CD4-positive, alpha-beta T cell treated with Interleukin-6 at 100 ng/mL for 8 hours (primary cell): ENCODE data around the gene WNT5A.

Experiments
- DNase-seq: peaks from one replicate; pipeline ENCODE4 v3.0.0-alpha.2; 2020; ENCODE audit warnings: mixed read lengths, low spot score

Gene WNT5A

GRCh38 chr3:55446850-55447249 is 40.3 kb downstream of the WNT5A start:
- no peak for DNase-seq

- no peak for DNase-seq
Observed at GRCh38 chr3:55445551-55445950, 41.6 kb downstream of the WNT5A start.

- no peak for DNase-seq
Observed at GRCh38 chr3:55443346-55443745, 43.8 kb downstream of the WNT5A start.

- no peak for DNase-seq
Observed at GRCh38 chr3:55442861-55443260, 44.2 kb downstream of the WNT5A start.

GRCh38 chr3:55441499-55441898 is 45.6 kb downstream of the WNT5A start:
- no peak for DNase-seq

- DNase-seq: no peak
Observed at GRCh38 chr3:55440104-55440708, 46.9 kb downstream of the WNT5A start.

- no peak for DNase-seq
Observed at GRCh38 chr3:55439657-55440056, 47.4 kb downstream of the WNT5A start.

- DNase-seq: no peak
Observed at GRCh38 chr3:55436644-55437043, 50.5 kb downstream of the WNT5A start.

- no peak for DNase-seq
Observed at GRCh38 chr3:55435491-55435890, 51.6 kb downstream of the WNT5A start.

GRCh38 chr3:55434789-55435188 is 52.3 kb downstream of the WNT5A start:
- no peak for DNase-seq

GRCh38 chr3:55431041-55431440 is 56.1 kb downstream of the WNT5A start:
- no peak for DNase-seq

GRCh38 chr3:55427739-55428138 is 59.4 kb downstream of the WNT5A start:
- DNase-seq: no peak

GRCh38 chr3:55426486-55426885 is 60.6 kb downstream of the WNT5A start:
- no peak for DNase-seq

- no peak for DNase-seq
Observed at GRCh38 chr3:55423782-55424181, 63.3 kb downstream of the WNT5A start.

GRCh38 chr3:55417211-55417610 is 69.9 kb downstream of the WNT5A start:
- DNase-seq: no peak

GRCh38 chr3:55416331-55416821 is 70.7 kb downstream of the WNT5A start:
- no peak for DNase-seq
